Sigmoid colon (tissue), 7 donors: Measurements from ENCODE around the gene ERG28. TPM values are rescaled to one million over a fixed set of nuclear protein-coding genes. Genes with fewer than 3 reads are reported as not detected.

Experiments used
- DNase-seq: peaks from one replicate; pipeline ENCODE4 v3.0.0-alpha.2; 2019
- H3K27ac ChIP-seq, 4 donors: fragments of 200-600 bp; sonication (generic); one replicate each; pipeline ENCODE4 v1.5.1; 2016 to 2019; ENCODE audit warnings: mild to moderate bottlenecking in 1 of 4
- H3K27me3 ChIP-seq, 3 donors: fragments of 200-600 bp; sonication (generic); one replicate each; pipeline ENCODE4 v1.5.1; 2019; ENCODE audit warnings: mild to moderate bottlenecking in 1 of 3
- H3K36me3 ChIP-seq, 4 donors: fragments of 200-600 bp; sonication (generic); one replicate each; pipeline ENCODE4 v1.5.1; 2016 to 2019
- H3K4me1 ChIP-seq, 4 donors: fragments of 200-600 bp; sonication (generic); one replicate each; pipeline ENCODE4 v1.5.1; 2017 to 2019
- H3K4me3 ChIP-seq, 4 donors: fragments of 200-600 bp; sonication (generic); one replicate each; pipeline ENCODE4 v1.5.1; 2017 to 2019; ENCODE audit warnings: mild to moderate bottlenecking in 2 of 4, moderate library complexity in 1 of 4
- H3K9me3 ChIP-seq, 4 donors: fragments of 200-600 bp in 3 of 4; sonication (generic) in 3 of 4; one replicate each; pipeline versions ENCODE4 v1.5.1 to v1.6.1; 2013 to 2019
- EP300 ChIP-seq, 4 donors: sonication (generic); formaldehyde crosslinking; IDR thresholded peaks; one replicate each; pipeline ENCODE4 v1.6.1; 2017; ENCODE audit warnings: antibody characterized with exemption in 4 of 4
- POLR2A ChIP-seq, 2 donors: fragments of 450-650 bp; IDR thresholded peaks; one replicate each; pipeline ENCODE4 v1.6.1; 2016; ENCODE audit warnings: antibody characterized with exemption in 2 of 2, mild to moderate bottlenecking in 2 of 2, moderate library complexity in 2 of 2
- POLR2AphosphoS5 ChIP-seq, 4 donors: sonication (generic); formaldehyde crosslinking; IDR thresholded peaks; one replicate each; pipeline ENCODE4 v1.6.1; 2017; ENCODE audit warnings: antibody characterized with exemption in 4 of 4
- WGBS, 2 donors: extraction: QIAGEN DNeasy Blood & Tissue Kit; methylation state at CpG; one replicate each; pipeline ENCODE4 v1.1.7; 2013; 5-methylcytosine and 5-hydroxymethylcytosine counted together
- intact Hi-C: fragments of 100-400 bp; cut with DNase I; formaldehyde crosslinking; loops from one replicate; pipeline ENCODE4 v1.15.1; 2023
- polyA plus RNA-seq, 3 donors: library from polyadenylated mRNA; stranded (reverse); fragments of 200-250 nt; gene quantifications; one replicate each; pipeline ENCODE4 v1.2.3, GENCODE V29; 2013
- total RNA-seq, 4 donors: library from RNA; depleted of rRNA; stranded (reverse); fragments of >200 nt; gene quantifications; one replicate each; pipeline ENCODE4 v1.1.0, GENCODE V29; 2016
- TF ChIP-seq, protein P1 (sequence below), 4 experiments: fragments of 450-650 bp in 3 of 4; fragments of 200-600 bp in 1 of 4; IDR thresholded peaks; one replicate each; pipeline ENCODE4 v1.5.1; 2016 to 2019; ENCODE audit warnings: antibody characterized with exemption in 4 of 4, mild to moderate bottlenecking in 3 of 4, moderate library complexity in 2 of 4
- donor health status: healthy with polysubstance abuse.
- donor health status: Bipolar disorder and iron deficiency.
- donor health status: healthy.

Gene ERG28
- total and polyA plus RNA-seq, 7 donors, result 5.0 to 25.3 (median 8.9) TPM

- no peaks in the 10 kb centered on the region for H3K27me3 ChIP-seq
- H3K9me3 ChIP-seq, result no peaks in the 10 kb centered on the region
- no peak for TF ChIP-seq POLR2A (IDR thresholded peaks at IDR 0.05)
- TF ChIP-seq, protein P1, sequence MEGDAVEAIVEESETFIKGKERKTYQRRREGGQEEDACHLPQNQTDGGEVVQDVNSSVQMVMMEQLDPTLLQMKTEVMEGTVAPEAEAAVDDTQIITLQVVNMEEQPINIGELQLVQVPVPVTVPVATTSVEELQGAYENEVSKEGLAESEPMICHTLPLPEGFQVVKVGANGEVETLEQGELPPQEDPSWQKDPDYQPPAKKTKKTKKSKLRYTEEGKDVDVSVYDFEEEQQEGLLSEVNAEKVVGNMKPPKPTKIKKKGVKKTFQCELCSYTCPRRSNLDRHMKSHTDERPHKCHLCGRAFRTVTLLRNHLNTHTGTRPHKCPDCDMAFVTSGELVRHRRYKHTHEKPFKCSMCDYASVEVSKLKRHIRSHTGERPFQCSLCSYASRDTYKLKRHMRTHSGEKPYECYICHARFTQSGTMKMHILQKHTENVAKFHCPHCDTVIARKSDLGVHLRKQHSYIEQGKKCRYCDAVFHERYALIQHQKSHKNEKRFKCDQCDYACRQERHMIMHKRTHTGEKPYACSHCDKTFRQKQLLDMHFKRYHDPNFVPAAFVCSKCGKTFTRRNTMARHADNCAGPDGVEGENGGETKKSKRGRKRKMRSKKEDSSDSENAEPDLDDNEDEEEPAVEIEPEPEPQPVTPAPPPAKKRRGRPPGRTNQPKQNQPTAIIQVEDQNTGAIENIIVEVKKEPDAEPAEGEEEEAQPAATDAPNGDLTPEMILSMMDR (IDR thresholded peaks at IDR 0.05), result no peak
- H3K4me3 ChIP-seq, result no peak overlapping the region
- intact Hi-C loops, result no loop called here
- no peaks in the 10 kb centered on the region for H3K4me1 ChIP-seq
- H3K27ac ChIP-seq, result no peak overlapping the region
- no peak for DNase-seq
- H3K36me3 ChIP-seq, result peaks cover 5 to 50% (median 11%) of the 10 kb centered on the region in 4 donors
- WGBS, 2 donors, result 52 to 79% methylated on average over 2 of the region's 2 CpGs
Observed at GRCh38 chr14:75685910-75686309, 25.2 kb upstream of the ERG28 start.

DNA sequence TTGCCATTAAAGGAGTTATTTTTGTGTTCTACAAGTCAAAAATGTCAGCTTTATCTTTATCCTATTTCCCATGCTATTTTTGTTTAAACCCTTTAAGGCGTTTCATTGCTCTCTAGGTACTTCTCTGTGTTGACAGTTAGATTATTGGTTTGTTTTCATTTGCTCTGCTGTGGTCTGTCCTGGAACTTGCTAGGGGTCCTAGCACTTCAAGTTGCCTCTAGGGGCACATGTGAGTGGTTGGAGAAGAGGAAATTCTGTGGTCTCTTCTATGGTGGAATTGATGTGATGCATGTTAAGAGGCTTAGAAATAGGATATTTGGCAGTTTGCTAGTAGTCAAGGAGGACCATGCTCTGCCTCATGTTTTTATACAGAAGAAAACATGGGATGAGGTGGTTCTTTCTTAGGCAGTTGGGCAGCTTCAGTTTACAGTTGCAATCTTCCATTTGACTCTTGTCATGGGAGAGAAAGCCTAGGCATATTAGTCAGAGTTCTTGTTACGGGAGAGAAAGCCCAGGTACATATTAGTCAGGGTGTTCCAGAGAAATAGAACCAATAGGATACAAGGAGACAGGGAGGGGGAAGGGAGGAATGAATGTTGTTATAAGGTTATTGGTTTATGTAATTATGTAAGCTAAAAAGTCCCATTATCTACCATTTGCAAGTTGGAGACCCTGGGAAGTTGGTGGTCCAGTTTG is 14.7 kb upstream of the ERG28 start:
- H3K9me3 ChIP-seq, result no peaks in the 10 kb centered on the region

DNA sequence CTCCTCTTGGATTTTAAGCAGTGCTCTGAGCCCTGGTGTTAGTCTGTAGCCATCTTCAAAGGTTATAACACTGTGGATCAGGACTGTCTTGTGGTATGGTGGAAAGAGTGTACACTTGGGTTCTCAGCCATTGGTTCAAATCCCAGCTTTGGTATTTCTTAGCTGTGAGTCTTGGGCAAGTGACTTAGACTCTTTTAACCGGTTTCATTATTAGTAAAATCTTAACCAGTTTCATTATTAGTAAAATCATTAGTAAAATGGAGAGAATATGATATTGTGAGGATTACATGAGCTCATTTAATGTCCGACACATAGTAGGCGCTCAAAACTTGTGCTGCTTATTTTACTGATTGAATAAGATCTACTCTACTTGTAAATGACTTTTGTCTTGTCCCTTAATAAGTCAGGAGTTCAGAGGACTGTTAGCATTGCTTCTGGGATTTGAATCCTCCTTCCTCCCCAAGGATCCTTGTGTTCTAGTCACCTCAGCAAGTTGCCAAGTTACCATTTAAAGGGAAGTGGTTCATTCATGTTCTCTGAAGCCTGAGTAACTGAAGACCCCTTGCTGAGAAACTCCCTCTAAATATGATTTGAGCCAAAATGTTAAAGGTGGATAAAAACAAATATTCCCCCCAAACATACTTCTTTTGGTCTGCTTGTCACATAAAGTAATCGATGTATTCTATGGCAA is 12.8 kb upstream of the ERG28 start:
- H3K9me3 ChIP-seq, result no peaks in the 10 kb centered on the region
- intact Hi-C loops, result no loop called here
- H3K4me1 ChIP-seq, result no peaks in the 10 kb centered on the region
- H3K27ac ChIP-seq, result no peak overlapping the region
- DNase-seq, result no peak
- H3K4me3 ChIP-seq, result no peak overlapping the region
- TF ChIP-seq EP300 (IDR thresholded peaks at IDR 0.05) (no peak), POLR2AphosphoS5 (IDR thresholded peaks at IDR 0.05) (no peak), POLR2A (IDR thresholded peaks at IDR 0.05) (no peak)
- TF ChIP-seq, protein P1 (IDR thresholded peaks at IDR 0.05), result no peak
- no peaks in the 10 kb centered on the region for H3K27me3 ChIP-seq
- 81 to 95% methylated on average over 4 of the region's 4 CpGs for WGBS, 2 donors
- H3K36me3 ChIP-seq, result peaks cover 0 to 37% (median 0%) of the 10 kb centered on the region in 4 donors

More for the DNA sequence above, 14.7 kb upstream of the ERG28 start:
- H3K4me3 ChIP-seq, result no peak overlapping the region
- WGBS, 2 donors, result 77 to 89% methylated on average over 2 of the region's 2 CpGs
- H3K36me3 ChIP-seq, result peaks cover 0 to 19% (median 0%) of the 10 kb centered on the region in 4 donors
- no peak overlapping the region for H3K27ac ChIP-seq
- TF ChIP-seq POLR2A (IDR thresholded peaks at IDR 0.05), result no peak
- TF ChIP-seq, protein P1 (IDR thresholded peaks at IDR 0.05), result no peak
- no peak for TF ChIP-seq POLR2AphosphoS5 (IDR thresholded peaks at IDR 0.05)
- no peak for TF ChIP-seq EP300 (IDR thresholded peaks at IDR 0.05)
- H3K4me1 ChIP-seq, result no peaks in the 10 kb centered on the region
- H3K27me3 ChIP-seq, result no peaks in the 10 kb centered on the region
- intact Hi-C loops, result no loop called here
- DNase-seq, result no peak

DNA sequence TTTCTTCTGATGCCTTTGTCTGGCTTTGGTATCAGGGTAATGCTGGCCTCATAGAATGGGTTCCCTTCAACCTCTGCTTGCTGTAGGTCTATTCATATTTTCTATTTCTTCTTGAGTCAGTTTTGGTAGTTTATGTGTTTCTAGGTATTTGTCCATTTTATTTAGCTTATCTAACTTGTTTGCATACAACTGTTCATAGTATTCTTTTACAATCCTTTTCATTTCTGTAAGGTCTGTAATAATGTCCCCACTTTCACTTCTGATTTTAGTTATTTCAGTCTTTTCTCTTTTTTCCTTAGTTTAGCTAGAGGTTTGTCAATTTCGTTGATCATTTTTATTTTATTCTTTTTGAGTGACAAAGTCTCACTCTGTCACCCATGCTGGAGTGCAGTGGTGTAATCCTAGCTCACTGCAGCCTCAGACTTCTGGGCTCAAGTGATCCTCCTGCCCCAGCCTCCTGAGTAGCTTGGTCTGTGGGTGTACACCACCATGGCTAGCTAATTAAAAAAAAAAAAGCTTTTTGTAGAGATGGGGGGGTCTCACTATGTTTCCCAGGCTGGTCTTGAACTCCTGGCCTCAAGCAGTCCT is 12.0 kb upstream of the ERG28 start:
- intact Hi-C loops, result no loop called here
- Histone ChIP-seq H3K4me3 (no peak overlapping the region), H3K4me1 (no peaks in the 10 kb centered on the region), H3K27ac (no peak overlapping the region), H3K9me3 (no peaks in the 10 kb centered on the region), H3K27me3 (no peaks in the 10 kb centered on the region), H3K36me3 (peaks cover 0 to 37% (median 0%) of the 10 kb centered on the region in 4 donors)
- 84 to 90% methylated on average over 1 of the region's 1 CpG for WGBS, 2 donors
- no peak for DNase-seq
- TF ChIP-seq POLR2AphosphoS5 (IDR thresholded peaks at IDR 0.05) (no peak), EP300 (IDR thresholded peaks at IDR 0.05) (no peak), POLR2A (IDR thresholded peaks at IDR 0.05) (no peak)
- TF ChIP-seq, protein P1 (IDR thresholded peaks at IDR 0.05), result no peak
